ENCODE measurements around the gene EFCAB5. TPM values are rescaled to one million over a fixed set of nuclear protein-coding genes. Genes with fewer than 3 reads are reported as not detected.

EFCAB5 gene
- total RNA-seq, 1 donor from 2014 or later = 1.00 TPM

GRCh38 chr17:30101686-30102390 lies 160.4 kb downstream of the EFCAB5 start:
- DNase-seq (ENCODE audit: low read depth) (no peak), FAIRE-seq (no peak)
- Histone ChIP-seq H2AFZ (ENCODE audit: low read depth, low read length) (peak overlapping the region; percentile 2), H3K4me2 (ENCODE audit: low read length) (no peak overlapping the region), H3K36me3 (ENCODE audit: insufficient read depth, low read length) (no peaks in the 10 kb centered on the region), H3K27ac (ENCODE audit: low read depth, low read length) (no peak overlapping the region), H4K20me1 (ENCODE audit: insufficient read depth, low read length) (no peaks in the 10 kb centered on the region), H3K27me3 (ENCODE audit: insufficient read depth, low read length) (peaks cover 4% of the 10 kb centered on the region), H3K9me3 (ENCODE audit: insufficient read depth, low read depth, low read length) (no peaks in the 10 kb centered on the region), H3K79me2 (ENCODE audit: insufficient read depth, low read length) (no peaks in the 10 kb centered on the region), H3K4me3 (ENCODE audit: insufficient read depth, low read depth, low read length) (no peak overlapping the region), H3K9ac (ENCODE audit: low read length) (no peak overlapping the region), H3K4me1 (ENCODE audit: insufficient read depth, low read length) (no peaks in the 10 kb centered on the region)
- Mint-ChIP-seq H3K4me1 (ENCODE audit: low read depth, unreplicated experiment) (no peaks in the 10 kb centered on the region), H3K4me3 (ENCODE audit: unreplicated experiment) (no peak overlapping the region), H3K36me3 (ENCODE audit: low read depth, unreplicated experiment) (no peaks in the 10 kb centered on the region), H3K9me3 (ENCODE audit: unreplicated experiment) (peaks cover 1% of the 10 kb centered on the region), H3K27me3 (ENCODE audit: low read depth, unreplicated experiment) (peaks cover 8% of the 10 kb centered on the region), H3K27ac (ENCODE audit: unreplicated experiment) (no peak overlapping the region)
- TF ChIP-seq CTCF (IDR thresholded peaks at IDR 0.05; ENCODE audit: insufficient read depth, low read depth, low read length) (no peak), EZH2 (IDR thresholded peaks at IDR 0.05; ENCODE audit: insufficient read depth, low read length) (no peak)

GRCh38 chr17:30103921-30104320 lies 162.5 kb downstream of the EFCAB5 start:
- DNase-seq (ENCODE audit: low read depth) = no peak
- Mint-ChIP-seq H3K4me3 (ENCODE audit: unreplicated experiment) (no peak overlapping the region), H3K36me3 (ENCODE audit: low read depth, unreplicated experiment) (no peaks in the 10 kb centered on the region), H3K4me1 (ENCODE audit: low read depth, unreplicated experiment) (no peaks in the 10 kb centered on the region), H3K27me3 (ENCODE audit: low read depth, unreplicated experiment) (peaks cover 5% of the 10 kb centered on the region), H3K9me3 (ENCODE audit: unreplicated experiment) (no peaks in the 10 kb centered on the region), H3K27ac (ENCODE audit: unreplicated experiment) (no peak overlapping the region)
- Histone ChIP-seq H3K4me3 (ENCODE audit: insufficient read depth, low read depth, low read length) (no peak overlapping the region), H3K79me2 (ENCODE audit: insufficient read depth, low read length) (no peaks in the 10 kb centered on the region), H2AFZ (ENCODE audit: low read depth, low read length) (no peak overlapping the region), H3K9me3 (ENCODE audit: insufficient read depth, low read depth, low read length) (no peaks in the 10 kb centered on the region), H3K9ac (ENCODE audit: low read length) (no peak overlapping the region), H3K27ac (ENCODE audit: low read depth, low read length) (no peak overlapping the region), H3K4me1 (ENCODE audit: insufficient read depth, low read length) (no peaks in the 10 kb centered on the region), H3K4me2 (ENCODE audit: low read length) (no peak overlapping the region), H3K27me3 (ENCODE audit: insufficient read depth, low read length) (peaks cover 4% of the 10 kb centered on the region), H4K20me1 (ENCODE audit: insufficient read depth, low read length) (no peaks in the 10 kb centered on the region), H3K36me3 (ENCODE audit: insufficient read depth, low read length) (no peaks in the 10 kb centered on the region)
- no peak for TF ChIP-seq EZH2 (IDR thresholded peaks at IDR 0.05; ENCODE audit: insufficient read depth, low read length)
- TF ChIP-seq CTCF (IDR thresholded peaks at IDR 0.05; ENCODE audit: insufficient read depth, low read depth, low read length) = no peak
- FAIRE-seq = no peak

Data from astrocyte (in vitro differentiated cells and primary cell).